Measurements from ENCODE around the gene APCDD1. TPM values are rescaled to one million over a fixed set of nuclear protein-coding genes. Genes with fewer than 3 reads are reported as not detected.

Gene APCDD1
- total and polyA plus RNA-seq, 8 donors: 27.6 to 168 (median 136) TPM

GRCh38 chr18:10465174-10465939 lies 10.9 kb downstream of the APCDD1 start:
- no peaks in the 10 kb centered on the region for H3K4me1 ChIP-seq
- H3K4me3 ChIP-seq: no peak overlapping the region
- TF ChIP-seq CTCF (IDR thresholded peaks at IDR 0.05): no peak
- intact Hi-C loops (cut with DNase I): no loop called here
- ATAC-seq (no peak), DNase-seq (no peak)
- H3K9me3 ChIP-seq: no peaks in the 10 kb centered on the region
- no peaks in the 10 kb centered on the region for H3K27me3 ChIP-seq
- H3K27ac ChIP-seq: no peak overlapping the region
- peaks cover 0 to 3% of the 10 kb centered on the region in 2 donors for H3K36me3 ChIP-seq

DNA sequence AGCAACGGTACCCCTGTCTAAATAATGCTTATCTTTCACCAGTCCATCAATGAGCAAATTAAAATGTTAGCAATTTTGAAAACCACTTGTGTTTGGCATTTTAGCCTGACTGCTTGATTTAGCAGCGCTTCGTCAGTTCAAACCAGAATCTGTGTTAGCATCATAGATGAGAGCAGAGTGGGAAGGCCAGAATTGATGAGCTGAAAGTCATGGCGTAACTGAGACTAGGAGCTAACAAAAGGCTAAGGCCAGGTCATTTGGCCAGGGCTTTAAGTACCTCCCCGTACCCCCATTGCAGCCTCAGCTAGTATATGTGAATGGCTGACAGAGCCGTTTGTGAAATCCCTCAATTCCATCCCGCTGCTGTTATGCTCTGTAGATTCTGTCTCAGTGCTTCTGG lies 16.0 kb downstream of the APCDD1 start:
- H3K36me3 ChIP-seq: peaks cover 0 to 11% of the 10 kb centered on the region in 2 donors
- no peak for TF ChIP-seq CTCF (IDR thresholded peaks at IDR 0.05)
- intact Hi-C loops (cut with DNase I): no loop called here
- ATAC-seq (no peak), DNase-seq (no peak)
- no peaks in the 10 kb centered on the region for H3K27me3 ChIP-seq
- H3K4me1 ChIP-seq: no peaks in the 10 kb centered on the region
- no peaks in the 10 kb centered on the region for H3K9me3 ChIP-seq
- no peak overlapping the region for H3K4me3 ChIP-seq
- H3K27ac ChIP-seq: no peak overlapping the region

DNA sequence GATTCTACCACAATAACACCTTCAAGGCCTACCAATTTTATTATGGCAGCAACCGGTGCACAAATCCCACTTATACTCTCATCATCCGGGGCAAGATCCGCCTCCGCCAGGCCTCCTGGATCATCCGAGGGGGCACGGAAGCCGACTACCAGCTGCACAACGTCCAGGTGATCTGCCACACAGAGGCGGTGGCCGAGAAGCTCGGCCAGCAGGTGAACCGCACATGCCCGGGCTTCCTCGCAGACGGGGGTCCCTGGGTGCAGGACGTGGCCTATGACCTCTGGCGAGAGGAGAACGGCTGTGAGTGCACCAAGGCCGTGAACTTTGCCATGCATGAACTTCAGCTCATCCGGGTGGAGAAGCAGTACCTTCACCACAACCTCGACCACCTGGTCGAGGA lies 17.1 kb downstream of the APCDD1 start:
- H3K36me3 ChIP-seq: peaks cover 0 to 11% of the 10 kb centered on the region in 2 donors
- peaks cover 0 to 8% of the 10 kb centered on the region in 2 donors for H3K4me1 ChIP-seq
- intact Hi-C loops (cut with DNase I): no loop called here
- DNase-seq: no peak
- H3K27me3 ChIP-seq: no peaks in the 10 kb centered on the region
- no peak for ATAC-seq
- no peaks in the 10 kb centered on the region for H3K9me3 ChIP-seq
- no peak overlapping the region for H3K4me3 ChIP-seq
- TF ChIP-seq CTCF (IDR thresholded peaks at IDR 0.05): no peak
- no peak overlapping the region for H3K27ac ChIP-seq

DNA sequence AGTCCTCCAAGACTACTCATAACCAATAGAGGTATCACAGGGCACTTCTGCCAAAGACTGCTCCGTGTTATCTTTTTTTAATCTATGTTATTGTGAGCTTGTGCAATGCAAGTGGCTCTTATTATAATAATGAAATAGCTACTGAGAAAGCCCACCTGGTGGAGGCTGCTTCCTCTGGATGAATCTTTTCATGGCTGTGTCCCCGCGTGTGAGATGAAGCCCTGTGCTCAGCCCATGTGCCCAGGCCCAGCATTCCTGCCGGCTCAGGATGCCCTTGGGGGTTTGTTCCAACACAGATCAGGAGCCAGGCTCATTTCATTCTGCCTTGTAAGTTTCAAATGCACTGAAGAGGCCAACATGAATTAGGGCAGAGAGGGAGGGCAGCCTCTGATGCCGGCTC lies 18.7 kb downstream of the APCDD1 start:
- no peak for DNase-seq
- Histone ChIP-seq H3K9me3 (no peaks in the 10 kb centered on the region), H3K27me3 (no peaks in the 10 kb centered on the region), H3K27ac (no peak overlapping the region), H3K4me3 (no peak overlapping the region), H3K4me1 (peaks cover 6 to 17% of the 10 kb centered on the region in 2 donors), H3K36me3 (peaks cover 0 to 11% of the 10 kb centered on the region in 2 donors)
- no peak for TF ChIP-seq CTCF (IDR thresholded peaks at IDR 0.05)
- intact Hi-C loops (cut with DNase I): no loop called here
- ATAC-seq: no peak

DNA sequence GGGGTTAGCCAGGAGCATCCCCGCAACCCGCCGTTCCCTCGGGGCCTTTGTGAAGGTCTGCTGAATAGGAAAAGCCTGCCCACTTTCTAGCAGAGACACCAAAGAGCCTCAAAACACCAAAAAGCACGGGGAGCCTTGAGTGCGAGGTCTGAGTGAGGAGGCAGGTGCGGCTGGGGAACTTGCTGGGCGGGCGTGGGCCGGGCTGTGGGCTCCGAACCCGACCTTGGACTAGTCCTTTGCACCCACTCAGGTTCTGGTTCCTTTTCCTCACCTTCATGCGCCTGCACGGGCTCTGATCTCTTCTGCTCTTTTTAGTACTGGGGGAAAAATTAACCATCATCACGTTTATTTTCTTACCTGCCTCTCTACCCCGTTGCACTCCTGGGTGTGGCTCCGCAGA lies 19.9 kb downstream of the APCDD1 start:
- ATAC-seq (no peak), DNase-seq (no peak)
- Histone ChIP-seq H3K27ac (no peak overlapping the region), H3K4me3 (no peak overlapping the region), H3K9me3 (no peaks in the 10 kb centered on the region), H3K4me1 (peaks cover 6 to 17% of the 10 kb centered on the region in 2 donors), H3K27me3 (no peaks in the 10 kb centered on the region), H3K36me3 (peaks cover 0 to 7% of the 10 kb centered on the region in 2 donors)
- intact Hi-C loops (cut with DNase I): no loop called here
- TF ChIP-seq CTCF (IDR thresholded peaks at IDR 0.05): no peak
